ENCODE data around the gene SPTLC2.

DNA sequence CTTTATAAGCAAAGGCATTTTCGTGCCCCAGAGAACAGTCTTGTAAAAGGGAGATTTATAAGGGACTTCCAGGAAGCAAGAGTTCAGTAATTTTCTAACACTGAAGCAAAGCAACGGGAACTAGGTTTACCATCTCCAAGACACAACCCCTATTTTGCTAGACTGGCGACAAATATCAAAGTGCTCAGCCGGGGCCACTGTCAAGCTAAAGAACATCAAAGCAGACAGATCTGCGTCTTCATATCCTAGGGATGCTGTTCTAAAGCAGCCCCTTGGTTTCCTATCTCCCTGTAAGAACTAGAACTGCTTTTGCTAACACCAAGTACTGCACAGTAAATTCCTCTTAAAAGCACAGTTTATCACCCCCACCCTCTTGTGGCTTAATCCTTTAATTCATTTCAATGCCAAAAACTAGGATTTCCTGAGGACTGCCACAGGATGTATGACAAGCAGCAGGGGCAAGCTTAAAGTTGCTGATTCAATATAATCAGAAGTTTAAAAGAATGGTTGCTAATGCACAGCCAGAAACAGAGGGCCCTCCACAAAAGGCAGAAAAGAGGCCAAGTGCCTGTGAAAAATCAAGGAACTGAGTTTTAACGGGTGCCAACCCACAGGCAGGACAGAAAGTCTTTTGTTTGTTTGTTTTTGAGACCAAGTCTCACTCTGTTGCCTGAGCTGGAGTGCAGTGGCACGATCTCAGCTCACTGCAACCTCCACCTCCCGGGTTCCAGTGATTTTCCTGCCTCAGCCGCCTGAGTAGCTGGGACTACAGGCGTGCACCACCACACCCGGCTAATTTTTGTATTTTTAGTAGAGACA lies 73.8 kb downstream of the SPTLC2 start:
- TF ChIP-seq, protein P1, sequence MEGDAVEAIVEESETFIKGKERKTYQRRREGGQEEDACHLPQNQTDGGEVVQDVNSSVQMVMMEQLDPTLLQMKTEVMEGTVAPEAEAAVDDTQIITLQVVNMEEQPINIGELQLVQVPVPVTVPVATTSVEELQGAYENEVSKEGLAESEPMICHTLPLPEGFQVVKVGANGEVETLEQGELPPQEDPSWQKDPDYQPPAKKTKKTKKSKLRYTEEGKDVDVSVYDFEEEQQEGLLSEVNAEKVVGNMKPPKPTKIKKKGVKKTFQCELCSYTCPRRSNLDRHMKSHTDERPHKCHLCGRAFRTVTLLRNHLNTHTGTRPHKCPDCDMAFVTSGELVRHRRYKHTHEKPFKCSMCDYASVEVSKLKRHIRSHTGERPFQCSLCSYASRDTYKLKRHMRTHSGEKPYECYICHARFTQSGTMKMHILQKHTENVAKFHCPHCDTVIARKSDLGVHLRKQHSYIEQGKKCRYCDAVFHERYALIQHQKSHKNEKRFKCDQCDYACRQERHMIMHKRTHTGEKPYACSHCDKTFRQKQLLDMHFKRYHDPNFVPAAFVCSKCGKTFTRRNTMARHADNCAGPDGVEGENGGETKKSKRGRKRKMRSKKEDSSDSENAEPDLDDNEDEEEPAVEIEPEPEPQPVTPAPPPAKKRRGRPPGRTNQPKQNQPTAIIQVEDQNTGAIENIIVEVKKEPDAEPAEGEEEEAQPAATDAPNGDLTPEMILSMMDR (conservative IDR thresholded peaks at IDR 0.05 in 1 of 2, IDR thresholded peaks at IDR 0.05 in 1 of 2; ENCODE audit: low read depth in 1 of 2, low read length in 2 of 2), result no peak
- no peak for TF ChIP-seq EZH2 (IDR thresholded peaks at IDR 0.05; ENCODE audit: low read length, missing control alignments)

Measured in fibroblast of lung (primary cell).